Stimulated activated CD4-positive, alpha-beta T cell treated with anti-CD3 and anti-CD28 coated beads, Interleukin-2, amount 100 ng/mL, for 4 hours (primary cell): ENCODE results near the gene AMPD3.

Experiments used
- DNase-seq: peaks from one replicate; pipeline ENCODE4 v3.0.0-alpha.2; 2020; ENCODE audit warnings: low read depth

Gene AMPD3

GRCh38 chr11:10438458-10438857 lies 16.6 kb upstream of the AMPD3 start:
- no peak for DNase-seq

- DNase-seq = no peak
Observed at GRCh38 chr11:10439351-10439750, 15.7 kb upstream of the AMPD3 start.

DNA sequence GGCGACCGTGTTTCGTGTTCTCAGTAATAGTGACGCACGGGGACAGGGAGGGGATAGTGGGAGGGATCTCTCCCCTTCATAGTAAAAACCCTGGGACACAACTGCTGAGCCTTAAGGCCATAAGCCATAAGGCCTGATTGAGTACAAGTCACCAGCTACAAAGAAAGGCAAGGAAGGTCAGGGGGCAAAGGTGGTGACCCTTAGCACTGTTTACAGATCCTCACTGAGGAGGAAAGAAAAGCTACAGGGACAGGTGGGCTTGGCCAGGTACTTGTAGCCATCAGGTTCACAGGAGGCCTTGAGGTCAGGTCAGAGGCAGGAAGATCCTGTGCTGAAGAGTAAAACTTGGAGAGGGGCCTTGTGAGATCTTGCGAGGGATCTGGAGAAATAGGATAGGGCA lies 15.1 kb upstream of the AMPD3 start:
- DNase-seq = no peak

- DNase-seq = no peak
Observed at GRCh38 chr11:10440401-10440800, 14.7 kb upstream of the AMPD3 start.

GRCh38 chr11:10441091-10441490 lies 14.0 kb upstream of the AMPD3 start:
- DNase-seq = no peak

- no peak for DNase-seq
Observed at GRCh38 chr11:10441652-10442503, 13.2 kb upstream of the AMPD3 start.

- no peak for DNase-seq
Observed at GRCh38 chr11:10443152-10443551, 11.9 kb upstream of the AMPD3 start.

GRCh38 chr11:10443721-10444235 lies 11.3 kb upstream of the AMPD3 start:
- DNase-seq = no peak

DNA sequence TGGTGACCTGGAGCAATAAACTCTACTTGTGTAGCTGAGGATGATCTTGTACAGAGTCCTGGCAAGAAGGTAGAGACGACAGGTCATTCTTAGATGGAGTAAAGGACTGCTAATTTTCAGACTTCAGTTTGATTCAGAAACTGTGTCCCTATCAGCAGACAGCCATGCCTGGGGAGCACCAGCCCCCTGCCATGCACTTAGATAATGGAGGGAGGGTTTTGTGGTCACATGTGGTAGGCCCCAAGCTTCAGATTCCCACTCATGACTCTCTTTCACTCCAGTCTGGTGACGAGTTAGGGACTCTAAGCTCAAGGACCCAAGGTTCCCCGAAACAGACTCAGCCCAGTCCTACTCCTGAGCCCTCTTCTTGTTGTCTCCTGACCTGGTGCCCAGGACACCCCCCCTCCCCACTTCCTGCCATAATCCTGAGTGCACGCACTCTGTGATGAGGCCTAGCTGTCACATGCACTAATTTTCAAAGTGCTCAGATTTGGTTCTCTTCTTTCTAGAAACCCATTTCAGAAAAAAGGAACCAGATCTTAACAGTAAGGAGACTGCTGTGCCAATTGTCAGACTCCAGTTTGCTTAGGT lies 10.2 kb upstream of the AMPD3 start:
- DNase-seq = no peak

DNA sequence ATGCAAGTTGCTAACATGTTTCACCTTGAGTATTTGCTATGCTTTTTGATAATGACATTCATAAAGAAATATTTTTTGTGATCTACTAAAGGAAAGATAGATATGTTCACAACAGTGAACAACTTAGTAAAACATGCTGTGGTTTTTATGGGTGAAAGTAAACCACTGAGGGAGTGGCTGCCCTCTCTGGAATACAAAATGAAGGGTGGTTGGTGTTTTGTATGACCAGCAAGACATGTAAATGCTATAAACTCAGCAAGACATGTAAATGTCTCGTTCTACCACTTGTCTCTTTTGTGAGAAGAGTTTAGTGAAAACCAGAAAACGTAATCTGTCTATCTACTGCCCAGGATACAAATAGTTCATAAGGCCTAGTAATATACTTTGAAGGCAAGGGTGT lies 7.6 kb upstream of the AMPD3 start:
- DNase-seq = no peak

- DNase-seq = no peak
Observed at GRCh38 chr11:10450462-10451425, 4.3 kb upstream of the AMPD3 start.

DNA sequence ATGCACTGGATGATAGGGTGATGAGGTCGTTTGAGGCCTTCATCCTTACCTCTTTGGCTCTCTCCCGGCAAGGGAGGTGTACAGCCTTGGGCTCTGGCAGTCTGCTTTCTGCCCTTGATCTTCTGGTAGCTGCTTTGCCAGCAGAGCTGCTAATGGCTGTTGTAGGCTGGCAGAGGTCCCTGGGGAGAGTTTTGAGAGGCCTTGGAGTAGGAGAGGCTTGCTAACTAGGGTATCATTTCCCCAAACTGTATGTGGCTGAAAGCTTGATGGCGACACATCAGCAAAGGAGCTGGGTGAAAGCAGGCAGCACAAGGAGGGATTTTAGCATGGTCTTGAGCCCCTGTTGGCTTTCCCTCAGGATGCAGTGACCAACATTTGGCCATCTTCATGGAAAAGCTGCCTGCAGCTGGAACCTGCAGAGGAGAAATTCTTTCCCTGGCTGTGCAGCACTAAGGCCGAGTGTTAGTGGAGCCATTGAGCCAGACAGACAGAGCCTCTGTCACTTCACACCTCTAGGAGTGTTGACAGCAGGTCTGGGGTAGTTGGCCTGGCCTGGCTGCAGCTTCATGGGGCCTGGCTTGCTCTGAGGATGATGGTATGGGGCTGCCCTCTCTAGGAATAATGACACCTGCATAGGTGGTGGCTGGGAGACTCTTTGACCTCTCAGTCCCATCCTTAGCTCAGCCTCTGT lies 3.5 kb upstream of the AMPD3 start:
- DNase-seq = no peak

DNA sequence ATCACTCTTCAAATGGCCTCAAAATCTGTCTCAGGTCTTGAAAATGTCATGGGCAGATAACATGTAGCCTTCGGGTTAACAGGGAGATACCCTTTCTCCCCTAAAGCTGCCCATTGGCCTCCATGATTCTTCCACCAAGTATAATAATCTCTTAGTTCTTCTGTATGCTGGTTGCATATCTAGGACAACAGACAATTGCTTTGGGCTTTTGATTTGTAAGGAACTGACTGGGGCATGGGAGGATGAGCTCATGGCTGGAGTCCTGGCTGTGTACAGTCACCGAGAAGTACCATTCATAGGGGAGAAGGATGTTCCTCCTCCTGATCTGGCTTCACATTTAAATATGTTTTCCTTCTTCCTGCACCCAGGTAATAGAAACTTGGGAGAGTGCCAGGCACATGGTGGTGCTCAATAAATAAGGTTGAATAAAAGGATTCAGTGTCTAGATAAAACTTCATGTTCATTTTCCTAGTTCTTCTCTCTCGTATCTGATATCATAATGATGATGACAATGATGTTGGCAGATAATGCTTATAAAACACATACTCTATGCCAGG lies 2.8 kb upstream of the AMPD3 start:
- DNase-seq = no peak

DNA sequence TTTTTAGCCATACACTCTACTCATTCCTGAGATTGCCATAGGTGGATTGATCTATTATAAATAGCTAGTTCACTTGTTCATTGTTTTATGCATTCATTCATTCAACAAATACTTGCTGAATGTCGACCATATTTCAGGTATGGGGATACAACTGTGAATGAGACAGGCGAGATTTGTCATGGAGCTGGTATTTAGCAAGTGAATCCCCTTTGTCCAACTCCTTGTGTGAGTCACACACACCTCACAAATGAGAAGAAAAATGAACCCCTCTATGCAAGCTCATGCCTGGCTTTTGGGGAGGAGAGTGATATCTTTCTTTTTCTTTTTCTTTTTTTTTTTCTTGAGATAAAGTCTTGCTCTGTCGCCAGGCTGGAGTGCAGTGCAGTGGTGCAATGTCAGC lies 1.8 kb upstream of the AMPD3 start:
- no peak for DNase-seq

DNA sequence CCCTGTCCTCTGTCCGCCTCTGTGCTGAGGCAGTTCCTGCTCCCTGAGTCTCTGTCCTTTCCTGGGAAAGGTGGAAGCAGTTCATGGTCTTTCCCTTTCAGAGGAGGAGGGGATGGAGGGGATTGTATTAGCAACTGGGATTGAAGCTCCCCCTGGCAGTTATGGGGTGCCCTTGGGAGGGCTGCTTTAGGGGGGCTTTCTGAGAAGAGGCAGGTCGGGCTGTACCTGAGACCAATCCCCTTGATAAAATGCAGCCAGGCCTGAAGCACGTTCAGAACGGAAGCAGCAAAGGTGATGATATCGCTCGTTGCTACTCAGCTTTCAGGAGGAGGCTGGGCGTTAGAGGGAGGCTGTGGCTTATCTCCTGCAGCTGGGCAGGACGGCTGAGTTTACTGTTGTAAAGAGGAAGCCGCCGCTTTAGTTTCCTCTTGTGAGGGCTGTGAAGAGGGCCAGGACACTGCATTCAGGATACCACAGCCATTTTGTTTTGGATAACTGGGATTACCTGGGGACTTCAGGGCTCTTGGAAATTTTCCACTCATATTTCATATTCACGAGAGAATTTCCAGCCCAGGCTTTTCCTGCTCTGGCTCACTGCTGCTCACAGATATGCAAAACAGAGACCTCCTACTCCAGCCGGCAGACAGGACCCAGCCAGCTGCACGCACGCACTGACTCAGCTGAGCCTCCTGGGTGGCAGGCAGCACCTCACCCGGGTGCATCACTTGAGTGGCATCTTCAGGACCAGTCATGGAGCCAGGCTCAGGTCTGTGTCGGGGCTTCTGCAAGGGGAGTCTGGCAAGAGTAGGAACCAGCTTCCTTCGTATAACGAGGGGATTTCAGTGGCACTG lies 798 bp downstream of the AMPD3 start:
- peak; percentile 73 for DNase-seq

DNA sequence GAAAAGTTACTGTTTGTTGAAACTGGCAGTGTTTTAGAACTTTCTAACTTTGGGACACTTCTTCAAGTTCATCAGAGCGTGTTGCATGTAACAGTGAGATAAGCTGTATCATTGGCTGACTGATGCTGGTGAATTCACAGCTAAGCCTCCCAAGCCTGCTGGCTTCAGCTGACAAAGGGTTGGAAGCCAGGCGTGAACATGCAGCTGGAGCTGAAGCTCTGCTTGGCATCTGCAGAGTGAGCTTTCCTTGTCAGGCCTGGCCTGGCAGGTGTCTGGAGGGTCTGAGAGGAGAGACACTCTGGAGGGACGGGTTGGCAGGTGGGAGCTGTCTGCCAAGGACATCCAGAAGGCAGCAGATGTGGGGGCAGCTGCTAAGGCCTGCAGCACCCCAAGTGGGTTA lies 1.5 kb downstream of the AMPD3 start:
- DNase-seq = no peak

DNA sequence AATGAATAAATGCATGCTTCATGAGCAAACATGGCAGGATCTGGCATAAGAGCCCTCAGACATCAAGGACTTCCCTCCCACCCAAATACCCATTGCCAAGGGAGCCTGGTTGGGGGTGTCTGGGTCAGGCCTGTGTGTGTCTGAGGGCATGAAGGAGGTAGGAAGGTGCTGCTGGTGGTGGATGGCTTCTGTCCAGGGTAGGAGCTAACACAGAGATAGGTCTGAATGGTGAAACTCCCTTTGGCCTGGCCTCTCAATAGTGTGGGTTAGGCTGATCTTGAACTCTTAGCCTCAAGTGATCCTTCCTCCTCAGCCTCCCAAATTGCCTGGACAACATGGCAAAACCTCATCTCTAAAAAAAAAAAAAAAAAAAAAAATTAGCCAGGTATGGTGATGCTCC lies 2.8 kb downstream of the AMPD3 start:
- DNase-seq = no peak

GRCh38 chr11:10459029-10459970 lies 4.2 kb downstream of the AMPD3 start:
- DNase-seq = peak; percentile 44

- DNase-seq = no peak
Observed at GRCh38 chr11:10460611-10461275, 5.7 kb downstream of the AMPD3 start.
